Ishikawa (cell line): Measurements from ENCODE around the gene MC4R.

Source experiments
- CEBPB ChIP-seq: IDR thresholded peaks from 2 replicates; pipeline ENCODE4 v1.6.1; 2012
- CREB1 ChIP-seq: IDR thresholded peaks from 2 replicates; pipeline ENCODE4 v1.6.1; 2012; ENCODE audit warnings: low read depth
- EGR1 ChIP-seq: IDR thresholded peaks from 2 replicates; pipeline ENCODE4 v1.6.1; 2012
- EP300 ChIP-seq: IDR thresholded peaks from 2 replicates; pipeline ENCODE4 v1.6.1; 2012; ENCODE audit warnings: borderline replicate concordance
- FOXM1 ChIP-seq: IDR thresholded peaks from 2 replicates; pipeline ENCODE4 v1.6.1; 2012; ENCODE audit warnings: low read depth, borderline replicate concordance
- NFIC ChIP-seq: IDR thresholded peaks from 2 replicates; pipeline ENCODE4 v1.6.1; 2012
- RAD21 ChIP-seq: IDR thresholded peaks from 2 replicates; pipeline ENCODE4 v1.6.1; 2012; ENCODE audit warnings: low read depth
- TAF1 ChIP-seq: IDR thresholded peaks from 2 replicates; pipeline ENCODE4 v1.6.1; 2012; ENCODE audit warnings: low read depth, mild to moderate bottlenecking
- TCF12 ChIP-seq: IDR thresholded peaks from 2 replicates; pipeline ENCODE4 v1.6.1; 2012; ENCODE audit warnings: low read depth
- TEAD4 ChIP-seq: IDR thresholded peaks from 2 replicates; pipeline ENCODE4 v1.6.1; 2012
- YY1 ChIP-seq: IDR thresholded peaks from 2 replicates; pipeline ENCODE4 v1.6.1; 2012; ENCODE audit warnings: low read depth
- ZBTB7A ChIP-seq: IDR thresholded peaks from 2 replicates; pipeline ENCODE4 v1.6.1; 2012; ENCODE audit warnings: low read depth
- TF ChIP-seq, protein P1 (sequence below): IDR thresholded peaks from 2 replicates; pipeline ENCODE4 v1.6.1; 2012; ENCODE audit warnings: low read depth, mild to moderate bottlenecking
- TF ChIP-seq, protein P2 (sequence below): IDR thresholded peaks from 2 replicates; pipeline ENCODE4 v1.6.1; 2012
- TF ChIP-seq, protein P3 (sequence below): IDR thresholded peaks from 2 replicates; pipeline ENCODE4 v1.6.1; 2012

The MC4R gene

DNA sequence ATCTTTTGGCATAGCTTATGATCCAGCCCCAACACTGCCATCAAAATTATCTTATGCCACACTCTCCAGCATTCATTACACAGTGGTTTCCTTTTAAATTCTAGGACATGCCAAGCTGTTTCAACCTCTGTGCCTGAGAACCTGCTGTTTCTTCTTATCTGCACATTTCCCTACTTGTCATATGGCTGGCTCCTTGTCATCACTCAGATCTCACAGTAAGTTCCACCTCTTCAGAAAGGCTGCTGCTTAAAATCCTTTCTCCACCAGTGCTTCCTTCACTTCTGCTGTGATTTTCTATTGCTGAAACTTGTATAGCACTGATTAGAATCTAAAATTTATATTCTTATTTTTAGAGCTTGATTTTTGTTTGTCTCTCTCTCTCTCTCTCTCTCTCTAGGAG lies 43.4 kb downstream of the MC4R start:
- TF ChIP-seq ZBTB7A (no peak), CREB1 (no peak), CEBPB (no peak), NFIC (no peak), TCF12 (no peak), EGR1 (no peak), EP300 (no peak), TAF1 (no peak), TEAD4 (no peak), FOXM1 (no peak), YY1 (no peak), RAD21 (no peak)
- TF ChIP-seq, protein P1, sequence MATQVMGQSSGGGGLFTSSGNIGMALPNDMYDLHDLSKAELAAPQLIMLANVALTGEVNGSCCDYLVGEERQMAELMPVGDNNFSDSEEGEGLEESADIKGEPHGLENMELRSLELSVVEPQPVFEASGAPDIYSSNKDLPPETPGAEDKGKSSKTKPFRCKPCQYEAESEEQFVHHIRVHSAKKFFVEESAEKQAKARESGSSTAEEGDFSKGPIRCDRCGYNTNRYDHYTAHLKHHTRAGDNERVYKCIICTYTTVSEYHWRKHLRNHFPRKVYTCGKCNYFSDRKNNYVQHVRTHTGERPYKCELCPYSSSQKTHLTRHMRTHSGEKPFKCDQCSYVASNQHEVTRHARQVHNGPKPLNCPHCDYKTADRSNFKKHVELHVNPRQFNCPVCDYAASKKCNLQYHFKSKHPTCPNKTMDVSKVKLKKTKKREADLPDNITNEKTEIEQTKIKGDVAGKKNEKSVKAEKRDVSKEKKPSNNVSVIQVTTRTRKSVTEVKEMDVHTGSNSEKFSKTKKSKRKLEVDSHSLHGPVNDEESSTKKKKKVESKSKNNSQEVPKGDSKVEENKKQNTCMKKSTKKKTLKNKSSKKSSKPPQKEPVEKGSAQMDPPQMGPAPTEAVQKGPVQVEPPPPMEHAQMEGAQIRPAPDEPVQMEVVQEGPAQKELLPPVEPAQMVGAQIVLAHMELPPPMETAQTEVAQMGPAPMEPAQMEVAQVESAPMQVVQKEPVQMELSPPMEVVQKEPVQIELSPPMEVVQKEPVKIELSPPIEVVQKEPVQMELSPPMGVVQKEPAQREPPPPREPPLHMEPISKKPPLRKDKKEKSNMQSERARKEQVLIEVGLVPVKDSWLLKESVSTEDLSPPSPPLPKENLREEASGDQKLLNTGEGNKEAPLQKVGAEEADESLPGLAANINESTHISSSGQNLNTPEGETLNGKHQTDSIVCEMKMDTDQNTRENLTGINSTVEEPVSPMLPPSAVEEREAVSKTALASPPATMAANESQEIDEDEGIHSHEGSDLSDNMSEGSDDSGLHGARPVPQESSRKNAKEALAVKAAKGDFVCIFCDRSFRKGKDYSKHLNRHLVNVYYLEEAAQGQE, result no peak
- TF ChIP-seq, protein P2, sequence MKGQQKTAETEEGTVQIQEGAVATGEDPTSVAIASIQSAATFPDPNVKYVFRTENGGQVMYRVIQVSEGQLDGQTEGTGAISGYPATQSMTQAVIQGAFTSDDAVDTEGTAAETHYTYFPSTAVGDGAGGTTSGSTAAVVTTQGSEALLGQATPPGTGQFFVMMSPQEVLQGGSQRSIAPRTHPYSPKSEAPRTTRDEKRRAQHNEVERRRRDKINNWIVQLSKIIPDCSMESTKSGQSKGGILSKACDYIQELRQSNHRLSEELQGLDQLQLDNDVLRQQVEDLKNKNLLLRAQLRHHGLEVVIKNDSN, result no peak
- TF ChIP-seq, protein P3, sequence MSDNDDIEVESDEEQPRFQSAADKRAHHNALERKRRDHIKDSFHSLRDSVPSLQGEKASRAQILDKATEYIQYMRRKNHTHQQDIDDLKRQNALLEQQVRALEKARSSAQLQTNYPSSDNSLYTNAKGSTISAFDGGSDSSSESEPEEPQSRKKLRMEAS, result no peak

DNA sequence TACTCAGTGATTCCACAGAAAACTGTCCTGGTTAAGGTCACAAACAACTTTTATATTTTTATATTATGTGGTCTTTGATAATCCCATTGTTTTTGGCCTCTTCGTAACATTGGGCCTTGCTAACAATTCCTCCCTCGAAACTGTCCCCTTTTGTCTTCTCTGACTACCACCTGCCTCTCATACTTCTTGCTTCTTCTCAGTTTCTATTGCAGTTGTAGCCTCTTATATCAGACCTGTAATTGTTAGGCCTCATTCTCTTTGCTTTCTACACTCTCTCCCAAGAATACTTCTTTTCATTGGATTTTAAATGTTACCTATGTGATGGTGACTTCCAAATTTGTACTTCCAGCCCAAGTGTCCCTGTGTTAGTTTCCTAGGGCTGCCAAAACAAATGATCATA lies 44.7 kb downstream of the MC4R start:
- TF ChIP-seq TAF1 (no peak), EP300 (no peak)

DNA sequence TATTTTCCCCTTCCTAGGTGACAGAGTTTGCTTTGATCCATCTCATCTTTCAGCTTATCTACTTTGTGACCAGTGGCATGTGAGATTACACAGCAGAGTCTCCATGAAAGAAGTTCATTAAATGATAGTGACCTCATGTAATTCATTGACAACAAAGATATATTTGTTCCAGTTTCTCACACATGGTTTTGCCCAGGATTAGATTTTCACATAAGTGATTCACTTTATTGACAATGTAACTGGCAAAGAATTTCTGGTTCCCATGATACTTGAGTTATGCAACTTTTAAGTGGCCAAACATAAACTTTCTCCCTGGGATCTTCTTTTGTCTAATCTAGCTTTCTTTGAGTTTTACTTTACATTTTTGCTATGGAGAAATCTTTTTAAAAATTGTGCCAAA lies 50.0 kb downstream of the MC4R start:
- TF ChIP-seq, protein P1, result no peak
- TF ChIP-seq EGR1, result no peak
